DOHH2 (cell line): ENCODE measurements around the gene PEX3.

Experiments used
- CTCF ChIP-seq: fragments of 200-600 bp; sonication (generic); IDR thresholded peaks from one replicate; pipeline ENCODE4 v1.5.1; 2014; ENCODE audit warnings: antibody characterized with exemption, mild to moderate bottlenecking, low read depth, low read length; ENCODE audit not compliant: poor library complexity, severe bottlenecking
- EZH2phosphoT487 ChIP-seq: fragments of 200-600 bp; sonication (generic); IDR thresholded peaks from 2 replicates; pipeline ENCODE4 v1.6.1; 2017; ENCODE audit warnings: borderline replicate concordance, mild to moderate bottlenecking, antibody characterized with exemption, low read length, moderate library complexity, mixed read lengths

- no peak for TF ChIP-seq CTCF
- no peak for TF ChIP-seq EZH2phosphoT487
Observed at GRCh38 chr6:143506199-143506598, 55.6 kb downstream of the PEX3 start.
